Activated T-cell treated with anti-CD3 and anti-CD28 coated beads, Interleukin-2, amount 50 U/mL, for 24 hours (primary cell): ENCODE data around the gene ANO9.

Experiments used
- DNase-seq: peaks from one replicate; pipeline ENCODE4 v3.0.0-alpha.2; 2020
- H3K27ac Mint-ChIP-seq: 2 replicates; pipeline ENCODE4 v1.8.0; 2020; ENCODE audit warnings: mild to moderate bottlenecking, mixed read lengths
- H3K27me3 Mint-ChIP-seq: 2 replicates; pipeline ENCODE4 v1.8.0; 2020; ENCODE audit warnings: mixed read lengths
- H3K36me3 Mint-ChIP-seq: 2 replicates; pipeline ENCODE4 v1.8.0; 2020; ENCODE audit warnings: low read depth, mixed read lengths
- H3K4me1 Mint-ChIP-seq: 2 replicates; pipeline ENCODE4 v1.8.0; 2020; ENCODE audit warnings: low read depth, mixed read lengths
- H3K4me3 Mint-ChIP-seq: 2 replicates; pipeline ENCODE4 v1.8.0; 2020; ENCODE audit warnings: mild to moderate bottlenecking, moderate library complexity, mixed read lengths
- H3K9me3 Mint-ChIP-seq: 2 replicates; pipeline ENCODE4 v1.8.0; 2020; ENCODE audit warnings: mixed read lengths

The ANO9 gene

GRCh38 chr11:450809-451451, 9.1 kb upstream of the ANO9 start:
- Mint-ChIP-seq H3K4me1 (peaks cover 44% of the 10 kb centered on the region), H3K4me3 (peak overlapping the region; percentile 97), H3K27ac (peak overlapping the region; percentile 97), H3K27me3 (no peaks in the 10 kb centered on the region), H3K9me3 (no peaks in the 10 kb centered on the region), H3K36me3 (peaks cover 48% of the 10 kb centered on the region)
- peak; percentile 79 for DNase-seq

- Mint-ChIP-seq H3K4me1 (peaks cover 38% of the 10 kb centered on the region), H3K36me3 (peaks cover 42% of the 10 kb centered on the region), H3K27me3 (no peaks in the 10 kb centered on the region), H3K27ac (peak within 1 kb of the TSS; percentile 98), H3K4me3 (peak within 1 kb of the TSS; percentile 97), H3K9me3 (no peaks in the 10 kb centered on the region)
- peak; percentile 95 for DNase-seq
Measured at GRCh38 chr11:449889-450808, 8.3 kb upstream of the ANO9 start, which contains the start of gene PTDSS2. TSS of gene PTDSS2 (plus strand) at chr11:450279. CDS start at chr11:450456, 177 bp downstream.

- Mint-ChIP-seq H3K27ac (peak overlapping the region; percentile 98), H3K9me3 (no peaks in the 10 kb centered on the region), H3K36me3 (peaks cover 24% of the 10 kb centered on the region), H3K27me3 (no peaks in the 10 kb centered on the region), H3K4me1 (peaks cover 32% of the 10 kb centered on the region), H3K4me3 (peak overlapping the region; percentile 91)
- DNase-seq = peak; percentile 98
Measured at GRCh38 chr11:447923-448731, 6.3 kb upstream of the ANO9 start.

- Mint-ChIP-seq H3K9me3 (no peaks in the 10 kb centered on the region), H3K27ac (no peak overlapping the region), H3K36me3 (peaks cover 16% of the 10 kb centered on the region), H3K4me1 (peaks cover 27% of the 10 kb centered on the region), H3K27me3 (no peaks in the 10 kb centered on the region), H3K4me3 (no peak overlapping the region)
- DNase-seq = no peak
Measured at GRCh38 chr11:446891-447290, 5.1 kb upstream of the ANO9 start.

GRCh38 chr11:445765-446588, 4.2 kb upstream of the ANO9 start:
- no peaks in the 10 kb centered on the region for H3K9me3 Mint-ChIP-seq
- no peaks in the 10 kb centered on the region for H3K27me3 Mint-ChIP-seq
- DNase-seq = no peak
- H3K4me3 Mint-ChIP-seq = no peak overlapping the region
- peaks cover 7% of the 10 kb centered on the region for H3K36me3 Mint-ChIP-seq
- peaks cover 23% of the 10 kb centered on the region for H3K4me1 Mint-ChIP-seq
- no peak overlapping the region for H3K27ac Mint-ChIP-seq

GRCh38 chr11:444396-445144, 2.8 kb upstream of the ANO9 start:
- peaks cover 31% of the 10 kb centered on the region for H3K4me1 Mint-ChIP-seq
- H3K27me3 Mint-ChIP-seq = no peaks in the 10 kb centered on the region
- no peaks in the 10 kb centered on the region for H3K9me3 Mint-ChIP-seq
- H3K27ac Mint-ChIP-seq = no peak overlapping the region
- peaks cover 2% of the 10 kb centered on the region for H3K36me3 Mint-ChIP-seq
- no peak overlapping the region for H3K4me3 Mint-ChIP-seq
- DNase-seq = no peak

- H3K36me3 Mint-ChIP-seq = peaks cover 2% of the 10 kb centered on the region
- DNase-seq = no peak
- no peaks in the 10 kb centered on the region for H3K27me3 Mint-ChIP-seq
- no peak overlapping the region for H3K4me3 Mint-ChIP-seq
- no peak overlapping the region for H3K27ac Mint-ChIP-seq
- H3K4me1 Mint-ChIP-seq = peaks cover 29% of the 10 kb centered on the region
- H3K9me3 Mint-ChIP-seq = no peaks in the 10 kb centered on the region
Measured at GRCh38 chr11:443542-444199, 1.9 kb upstream of the ANO9 start.

GRCh38 chr11:442611-443081, 835 bp upstream of the ANO9 start:
- Mint-ChIP-seq H3K9me3 (no peaks in the 10 kb centered on the region), H3K4me3 (no peak overlapping the region), H3K27ac (no peak overlapping the region), H3K36me3 (no peaks in the 10 kb centered on the region), H3K27me3 (no peaks in the 10 kb centered on the region), H3K4me1 (peaks cover 29% of the 10 kb centered on the region)
- no peak for DNase-seq

- H3K4me1 Mint-ChIP-seq = peaks cover 37% of the 10 kb centered on the region
- H3K27me3 Mint-ChIP-seq = no peaks in the 10 kb centered on the region
- H3K36me3 Mint-ChIP-seq = no peaks in the 10 kb centered on the region
- peak overlapping the region; percentile 26 for H3K27ac Mint-ChIP-seq
- no peaks in the 10 kb centered on the region for H3K9me3 Mint-ChIP-seq
- H3K4me3 Mint-ChIP-seq = peak overlapping the region; percentile 76
- DNase-seq = no peak
Measured at GRCh38 chr11:441043-441417, 781 bp downstream of the ANO9 start.

- no peak overlapping the region for H3K27ac Mint-ChIP-seq
- H3K4me1 Mint-ChIP-seq = peaks cover 37% of the 10 kb centered on the region
- no peaks in the 10 kb centered on the region for H3K9me3 Mint-ChIP-seq
- no peak for DNase-seq
- H3K4me3 Mint-ChIP-seq = peak overlapping the region; percentile 76
- no peaks in the 10 kb centered on the region for H3K27me3 Mint-ChIP-seq
- no peaks in the 10 kb centered on the region for H3K36me3 Mint-ChIP-seq
Measured at GRCh38 chr11:440065-441042, 1.5 kb downstream of the ANO9 start.

- Mint-ChIP-seq H3K27me3 (no peaks in the 10 kb centered on the region), H3K9me3 (no peaks in the 10 kb centered on the region), H3K4me3 (no peak overlapping the region), H3K36me3 (no peaks in the 10 kb centered on the region), H3K4me1 (peaks cover 37% of the 10 kb centered on the region), H3K27ac (no peak overlapping the region)
- DNase-seq = no peak
Measured at GRCh38 chr11:439315-440064, 2.3 kb downstream of the ANO9 start.
